ENCODE measurements around the gene ITGA1.

- TF ChIP-seq CTCF (IDR thresholded peaks at IDR 0.05) (no peak), ZFX (IDR thresholded peaks at IDR 0.05; ENCODE audit: borderline replicate concordance) (no peak)
Measured at GRCh38 chr5:52885614-52886013, 97.9 kb downstream of the ITGA1 start.
